Neuronal stem cell (in vitro differentiated cells): ENCODE results near the gene CD226.

ENCODE experiments used
- DNase-seq: peaks from one replicate; pipeline ENCODE4 v3.0.0-alpha.2; 2013; ENCODE audit warnings: low spot score
- H2AFZ ChIP-seq: one replicate; pipeline ENCODE4 v1.6.1; 2013; ENCODE audit warnings: mild to moderate bottlenecking, low read length, inconsistent platforms
- H2AK5ac ChIP-seq: 2 replicates; pipeline ENCODE4 v1.6.1; 2013; ENCODE audit warnings: low read depth, mild to moderate bottlenecking, inconsistent platforms, low read length, moderate library complexity, mixed read lengths
- H2BK120ac ChIP-seq: 2 replicates; pipeline ENCODE4 v1.6.1; 2013; ENCODE audit warnings: low read depth, mild to moderate bottlenecking, inconsistent platforms, low read length, moderate library complexity, mixed read lengths
- H2BK12ac ChIP-seq: one replicate; pipeline ENCODE4 v1.6.1; 2013; ENCODE audit warnings: low read length, inconsistent platforms
- H2BK15ac ChIP-seq: 2 replicates; pipeline ENCODE4 v1.6.1; 2013; ENCODE audit warnings: mild to moderate bottlenecking, low read length, inconsistent platforms, mixed read lengths
- H2BK5ac ChIP-seq: one replicate; pipeline ENCODE4 v1.6.1; 2013; ENCODE audit warnings: inconsistent platforms, mild to moderate bottlenecking, low read length, moderate library complexity
- H3K14ac ChIP-seq: one replicate; pipeline ENCODE4 v1.6.1; 2013; ENCODE audit warnings: low read length, inconsistent platforms
- H3K18ac ChIP-seq: 2 replicates; pipeline ENCODE4 v1.6.1; 2013; ENCODE audit warnings: low read length, inconsistent platforms
- H3K23ac ChIP-seq: 2 replicates; pipeline ENCODE4 v1.6.1; 2013; ENCODE audit warnings: low read depth, mild to moderate bottlenecking, mixed read lengths, low read length, inconsistent platforms; ENCODE audit not compliant: poor library complexity
- H3K27ac ChIP-seq: replicated peaks from 3 replicates; pipeline ENCODE4 v1.5.1; 2013; ENCODE audit warnings: low read length, inconsistent platforms
- H3K27me3 ChIP-seq, 3 experiments: 2 replicates each; pipeline ENCODE4 v1.6.1; 2013; ENCODE audit warnings: low read length in 3 of 3, mild to moderate bottlenecking in 2 of 3, inconsistent platforms in 1 of 3, low read depth in 1 of 3, mixed read lengths in 1 of 3, moderate library complexity in 1 of 3; ENCODE audit not compliant: control insufficient read depth in 3 of 3, insufficient read depth in 3 of 3
- H3K36me3 ChIP-seq, 2 donors: replicated peaks in 1 of 2; 2 replicates each; pipeline ENCODE4 v1.6.1; 2013; ENCODE audit warnings: low read length in 2 of 2; ENCODE audit not compliant: control insufficient read depth in 2 of 2, insufficient read depth in 2 of 2
- H3K4ac ChIP-seq: 2 replicates; pipeline ENCODE4 v1.6.1; 2013; ENCODE audit warnings: inconsistent platforms, mild to moderate bottlenecking, low read length, moderate library complexity
- H3K4me1 ChIP-seq, 2 donors: 1 replicate in 1 of 2; 2 replicates in 1 of 2; pipeline ENCODE4 v1.6.1; 2013; ENCODE audit warnings: low read length in 2 of 2, low read depth in 1 of 2; ENCODE audit not compliant: control insufficient read depth in 2 of 2, insufficient read depth in 1 of 2
- H3K4me2 ChIP-seq: one replicate; pipeline ENCODE4 v1.6.1; 2013; ENCODE audit warnings: mild to moderate bottlenecking, low read length, inconsistent platforms; ENCODE audit not compliant: insufficient read depth, poor library complexity, severe bottlenecking
- H3K4me3 ChIP-seq, 2 donors: 2 replicates each; pipeline ENCODE4 v1.5.1; 2013; ENCODE audit warnings: low read length in 2 of 2, mild to moderate bottlenecking in 2 of 2, inconsistent platforms in 1 of 2, moderate library complexity in 1 of 2
- H3K79me1 ChIP-seq: one replicate; pipeline ENCODE4 v1.6.1; 2013; ENCODE audit warnings: low read depth, mild to moderate bottlenecking, inconsistent platforms, low read length, moderate library complexity
- H3K9ac ChIP-seq: one replicate; pipeline ENCODE4 v1.6.1; 2013; ENCODE audit warnings: mild to moderate bottlenecking, low read depth, low read length, inconsistent platforms; ENCODE audit not compliant: poor library complexity
- H3K9me3 ChIP-seq, 2 donors: replicated peaks in 1 of 2; 2 replicates each; pipeline versions ENCODE3 to v1.6.1; 2013; ENCODE audit warnings: low read length in 2 of 2, mild to moderate bottlenecking in 2 of 2, inconsistent platforms in 1 of 2, low read depth in 1 of 2, mixed read lengths in 1 of 2, moderate library complexity in 1 of 2; ENCODE audit not compliant: control insufficient read depth in 2 of 2, insufficient read depth in 1 of 2
- H4K8ac ChIP-seq: one replicate; pipeline ENCODE4 v1.6.1; 2013; ENCODE audit warnings: low read depth, mild to moderate bottlenecking, inconsistent platforms, low read length, moderate library complexity
- H4K91ac ChIP-seq: one replicate; pipeline ENCODE4 v1.6.1; 2013; ENCODE audit warnings: low read length, low read depth, mild to moderate bottlenecking, inconsistent platforms; ENCODE audit not compliant: poor library complexity
- WGBS, 2 donors: extraction: QIAGEN DNeasy Blood & Tissue Kit; methylation state at CpG; one replicate each; pipeline ENCODE4 v1.1.7; 2013; ENCODE audit warnings: missing lambda C conversion rate in 2 of 2, mixed read lengths in 1 of 2; ENCODE audit not compliant: insufficient read length in 2 of 2, insufficient replicate concordance in 1 of 2; ENCODE audit errors: extremely low coverage in 2 of 2; 5-methylcytosine and 5-hydroxymethylcytosine counted together

The CD226 gene

GRCh38 chr18:69871363-69871762 is 76.3 kb downstream of the CD226 start:
- Histone ChIP-seq H2AK5ac (no peak overlapping the region), H3K4me2 (no peak overlapping the region), H3K9me3 (no peaks in the 10 kb centered on the region), H3K9ac (no peak overlapping the region), H2BK5ac (no peak overlapping the region), H3K18ac (no peak overlapping the region), H4K91ac (no peak overlapping the region), H3K27ac (no peak overlapping the region), H3K4ac (no peak overlapping the region), H3K23ac (no peak overlapping the region), H3K4me1 (peaks cover 0 to 3% of the 10 kb centered on the region in 2 donors), H3K14ac (no peak overlapping the region), H3K79me1 (no peaks in the 10 kb centered on the region), H3K27me3 (no peaks in the 10 kb centered on the region), H2AFZ (no peak overlapping the region), H3K4me3 (no peak overlapping the region), H3K36me3 (no peaks in the 10 kb centered on the region), H2BK120ac (no peak overlapping the region), H4K8ac (no peak overlapping the region), H2BK12ac (no peak overlapping the region), H2BK15ac (no peak overlapping the region)
- no peak for DNase-seq
- WGBS, 2 donors = no CpG with 5 or more reads among the region's 2 CpGs

DNA sequence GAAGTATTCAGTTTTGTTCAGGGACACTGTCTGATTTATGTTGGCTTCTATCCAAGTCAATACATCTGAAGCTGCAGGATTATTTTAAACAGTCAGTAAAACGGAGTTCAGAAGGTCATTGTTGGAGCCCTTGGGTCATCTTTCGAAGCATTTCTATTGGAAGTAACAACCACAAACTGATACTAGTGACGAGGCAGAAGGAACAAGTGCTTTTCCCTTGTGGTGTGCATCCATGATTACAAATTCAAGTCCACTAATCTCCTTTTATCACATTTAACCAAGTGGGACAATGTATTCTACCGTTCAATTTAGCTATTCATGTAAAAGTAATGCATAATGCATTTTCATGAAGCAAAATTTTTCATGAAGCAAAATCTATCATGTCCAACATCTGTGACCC is 76.9 kb downstream of the CD226 start:
- no peak overlapping the region for H3K4me2 ChIP-seq
- H4K8ac ChIP-seq = no peak overlapping the region
- no peak overlapping the region for H3K9ac ChIP-seq
- H3K27ac ChIP-seq = no peak overlapping the region
- no peak overlapping the region for H3K4me3 ChIP-seq
- H2BK12ac ChIP-seq = no peak overlapping the region
- H3K79me1 ChIP-seq = no peaks in the 10 kb centered on the region
- no peak overlapping the region for H3K14ac ChIP-seq
- no peak overlapping the region for H2AK5ac ChIP-seq
- H3K18ac ChIP-seq = no peak overlapping the region
- no peak overlapping the region for H2BK5ac ChIP-seq
- no CpG with 5 or more reads among the region's 4 CpGs for WGBS, 2 donors
- H2AFZ ChIP-seq = peak overlapping the region; percentile 19
- no peak overlapping the region for H3K4ac ChIP-seq
- no peak for DNase-seq
- no peaks in the 10 kb centered on the region for H3K36me3 ChIP-seq
- H4K91ac ChIP-seq = no peak overlapping the region
- H3K23ac ChIP-seq = no peak overlapping the region
- H3K27me3 ChIP-seq = no peaks in the 10 kb centered on the region
- H2BK15ac ChIP-seq = no peak overlapping the region
- H3K9me3 ChIP-seq = no peaks in the 10 kb centered on the region
- no peak overlapping the region for H2BK120ac ChIP-seq
- H3K4me1 ChIP-seq = peaks cover 0 to 3% of the 10 kb centered on the region in 2 donors

GRCh38 chr18:69866212-69866611 is 81.5 kb downstream of the CD226 start:
- no peak overlapping the region for H2BK120ac ChIP-seq
- H3K18ac ChIP-seq = no peak overlapping the region
- no peak overlapping the region for H3K27ac ChIP-seq
- no peak overlapping the region for H2BK15ac ChIP-seq
- H2BK5ac ChIP-seq = no peak overlapping the region
- no CpG with 5 or more reads among the region's 4 CpGs for WGBS, 2 donors
- H3K4me3 ChIP-seq = no peak overlapping the region
- no peak overlapping the region for H3K9ac ChIP-seq
- H2AK5ac ChIP-seq = no peak overlapping the region
- no peak overlapping the region for H3K4ac ChIP-seq
- no peak for DNase-seq
- H3K36me3 ChIP-seq = no peaks in the 10 kb centered on the region
- H4K8ac ChIP-seq = no peak overlapping the region
- no peaks in the 10 kb centered on the region for H3K9me3 ChIP-seq
- no peak overlapping the region for H3K14ac ChIP-seq
- no peak overlapping the region for H2AFZ ChIP-seq
- H3K4me1 ChIP-seq = no peaks in the 10 kb centered on the region
- H2BK12ac ChIP-seq = no peak overlapping the region
- no peaks in the 10 kb centered on the region for H3K27me3 ChIP-seq
- H3K23ac ChIP-seq = no peak overlapping the region
- no peaks in the 10 kb centered on the region for H3K79me1 ChIP-seq
- H3K4me2 ChIP-seq = no peak overlapping the region
- no peak overlapping the region for H4K91ac ChIP-seq

- Histone ChIP-seq H3K18ac (no peak overlapping the region), H3K14ac (no peak overlapping the region), H3K4me1 (no peaks in the 10 kb centered on the region), H3K23ac (no peak overlapping the region), H3K36me3 (no peaks in the 10 kb centered on the region), H3K4ac (no peak overlapping the region), H2BK120ac (no peak overlapping the region), H2AFZ (no peak overlapping the region), H3K27ac (no peak overlapping the region), H3K9me3 (no peaks in the 10 kb centered on the region), H2BK5ac (no peak overlapping the region), H4K8ac (no peak overlapping the region), H3K27me3 (no peaks in the 10 kb centered on the region), H3K9ac (no peak overlapping the region), H2BK12ac (no peak overlapping the region), H2AK5ac (no peak overlapping the region), H3K4me3 (no peak overlapping the region), H3K4me2 (no peak overlapping the region), H2BK15ac (no peak overlapping the region), H3K79me1 (no peaks in the 10 kb centered on the region), H4K91ac (no peak overlapping the region)
- DNase-seq = no peak
- no CpG with 5 or more reads among the region's 4 CpGs for WGBS, 2 donors
Measured at GRCh38 chr18:69865776-69866175, 81.9 kb downstream of the CD226 start.
